GM21786 (cell line): ENCODE results near the gene RASGRF2.

Experiments used
- ATAC-seq: cut with Tn5 transposase; IDR thresholded peaks from one replicate; pipeline ENCODE4 v1.9.1; 2021; ENCODE audit not compliant: unreplicated experiment

Gene RASGRF2

GRCh38 chr5:80941496-80941895 lies 18.7 kb upstream of the RASGRF2 start:
- no peak for ATAC-seq

- ATAC-seq: no peak
These were observed 8.8 kb upstream of the RASGRF2 start for GRCh38 chr5:80951366-80951765.

GRCh38 chr5:80953587-80953986 lies 6.6 kb upstream of the RASGRF2 start:
- no peak for ATAC-seq

GRCh38 chr5:80955082-80955590 lies 5.0 kb upstream of the RASGRF2 start:
- ATAC-seq: no peak

- ATAC-seq: no peak
These were observed 3.9 kb upstream of the RASGRF2 start for GRCh38 chr5:80956272-80956671.

- ATAC-seq: no peak
These were observed 3.0 kb upstream of the RASGRF2 start for GRCh38 chr5:80957031-80957761.

- ATAC-seq: no peak
These were observed 1.5 kb upstream of the RASGRF2 start for GRCh38 chr5:80958616-80959015.

- ATAC-seq: no peak
These were observed 1.0 kb upstream of the RASGRF2 start for GRCh38 chr5:80959138-80959537.

GRCh38 chr5:80960531-80961375 lies 590 bp downstream of the RASGRF2 start:
- ATAC-seq: no peak

GRCh38 chr5:80961376-80962281 lies 1.5 kb downstream of the RASGRF2 start:
- ATAC-seq: no peak

- no peak for ATAC-seq
These were observed 2.7 kb downstream of the RASGRF2 start for GRCh38 chr5:80962630-80963520.

GRCh38 chr5:80963521-80963895 lies 3.3 kb downstream of the RASGRF2 start:
- no peak for ATAC-seq

- ATAC-seq: no peak
These were observed 3.9 kb downstream of the RASGRF2 start for GRCh38 chr5:80963966-80964481.

- no peak for ATAC-seq
These were observed 4.3 kb downstream of the RASGRF2 start for GRCh38 chr5:80964491-80964890.

- no peak for ATAC-seq
These were observed 4.8 kb downstream of the RASGRF2 start for GRCh38 chr5:80964919-80965318.

- ATAC-seq: no peak
These were observed 7.5 kb downstream of the RASGRF2 start for GRCh38 chr5:80967500-80968181.

GRCh38 chr5:80973027-80973426 lies 12.9 kb downstream of the RASGRF2 start:
- ATAC-seq: no peak

- ATAC-seq: no peak
These were observed 14.9 kb downstream of the RASGRF2 start for GRCh38 chr5:80975065-80975464.

GRCh38 chr5:80976985-80977384 lies 16.8 kb downstream of the RASGRF2 start:
- no peak for ATAC-seq
